GM10266 (cell line): ENCODE data around the gene PTF1A.

Source experiments
- DNase-seq: peaks from one replicate; pipeline ENCODE4 v3.0.0; 2012; ENCODE audit errors: extremely low spot score
- CTCF ChIP-seq: IDR thresholded peaks from 2 replicates; pipeline ENCODE4 v1.5.1; 2012; ENCODE audit warnings: mild to moderate bottlenecking, low read depth; ENCODE audit not compliant: control insufficient read depth, insufficient read depth; ENCODE audit errors: missing control alignments

PTF1A gene

GRCh38 chr10:23194966-23195845, 3.1 kb downstream of the PTF1A start:
- no peak for DNase-seq
- no peak for TF ChIP-seq CTCF

GRCh38 chr10:23195846-23196600, 3.9 kb downstream of the PTF1A start:
- no peak for DNase-seq
- no peak for TF ChIP-seq CTCF

GRCh38 chr10:23196915-23197314, 4.8 kb downstream of the PTF1A start:
- TF ChIP-seq CTCF = no peak

GRCh38 chr10:23197416-23197861, 5.3 kb downstream of the PTF1A start:
- no peak for TF ChIP-seq CTCF
- no peak for DNase-seq

More at GRCh38 chr10:23196915-23197314, 4.8 kb downstream of the PTF1A start:
- DNase-seq = no peak

- TF ChIP-seq CTCF = no peak
- DNase-seq = no peak
Observed at GRCh38 chr10:23198610-23198939, 6.5 kb downstream of the PTF1A start.

- no peak for DNase-seq
- TF ChIP-seq CTCF = no peak
Observed at GRCh38 chr10:23198940-23199767, 7.0 kb downstream of the PTF1A start.
